GM12878 (cell line): ENCODE data around the gene ELAVL3. TPM values are rescaled to one million over a fixed set of nuclear protein-coding genes. Genes with fewer than 3 reads are reported as not detected.
A peak's percentile ranks its signal among the peaks of the same experiment; 100 is the strongest.

ENCODE experiments used
- CHD4 ChIP-seq: fragments of 200-600 bp; sonication (generic); IDR thresholded peaks from 2 replicates; pipeline ENCODE4 v1.6.1; 2016; ENCODE audit warnings: mild to moderate bottlenecking
- EED ChIP-seq: sonication (generic); IDR thresholded peaks from 2 replicates; pipeline ENCODE4 v1.6.1; 2016; ENCODE audit warnings: antibody characterized with exemption, low read depth
- EGR1 ChIP-seq, 2 experiments: IDR thresholded peaks; 1 replicate in 1 of 2; 2 replicates in 1 of 2; pipeline ENCODE4 v1.6.1; 2011 to 2012; ENCODE audit warnings: low read depth in 2 of 2, low read length in 2 of 2, borderline replicate concordance in 1 of 2, mild to moderate bottlenecking in 1 of 2, moderate library complexity in 1 of 2
- IRF3 ChIP-seq: fragments of 450-650 bp; IDR thresholded peaks from 2 replicates; pipeline ENCODE4 v1.6.1; 2014; ENCODE audit warnings: mild to moderate bottlenecking
- IRF5 ChIP-seq: fragments of 450-650 bp; IDR thresholded peaks from 2 replicates; pipeline ENCODE4 v1.6.1; 2017; ENCODE audit warnings: borderline replicate concordance
- MEF2B ChIP-seq: fragments of 450-650 bp; IDR thresholded peaks from 2 replicates; pipeline ENCODE4 v1.6.1; 2018; ENCODE audit warnings: mild to moderate bottlenecking, moderate library complexity; ENCODE audit not compliant: partially characterized antibody, poor library complexity, severe bottlenecking
- MYB ChIP-seq: fragments of 150-350 bp; IDR thresholded peaks from 2 replicates; pipeline ENCODE4 v1.6.1; 2014; ENCODE audit warnings: mild to moderate bottlenecking, low read depth, low read length, borderline replicate concordance
- NFYA ChIP-seq: IDR thresholded peaks from 2 replicates; pipeline ENCODE4 v1.6.1; 2011; ENCODE audit warnings: low read depth, mild to moderate bottlenecking, low read length, improper control_type of control experiment, borderline replicate concordance
- PBX3 ChIP-seq: IDR thresholded peaks from 2 replicates; pipeline ENCODE4 v1.6.1; 2011; ENCODE audit warnings: mild to moderate bottlenecking, low read depth, low read length, moderate library complexity; ENCODE audit not compliant: insufficient replicate concordance
- RBBP5 ChIP-seq: fragments of 200-600 bp; sonication (generic); conservative IDR thresholded peaks from 2 replicates; pipeline ENCODE4 v1.6.1; 2016
- REST ChIP-seq: IDR thresholded peaks from 2 replicates; pipeline ENCODE4 v1.6.1; 2012; ENCODE audit warnings: mild to moderate bottlenecking, low read depth, low read length
- RFX5 ChIP-seq: IDR thresholded peaks from 2 replicates; pipeline ENCODE4 v1.6.1; 2011; ENCODE audit warnings: low read depth, low read length, improper control_type of control experiment
- RUNX3 ChIP-seq: IDR thresholded peaks from 2 replicates; pipeline ENCODE4 v1.6.1; 2012; ENCODE audit warnings: low read length, inconsistent platforms
- SRF ChIP-seq, 2 experiments: IDR thresholded peaks; 2 replicates each; pipeline ENCODE4 v1.6.1; 2011; ENCODE audit warnings: low read depth in 2 of 2, low read length in 2 of 2, mild to moderate bottlenecking in 1 of 2, moderate library complexity in 1 of 2
- STAT1 ChIP-seq: fragments of 450-650 bp; conservative IDR thresholded peaks from 2 replicates; pipeline ENCODE4 v1.6.1; 2014; ENCODE audit warnings: antibody characterized with exemption, mild to moderate bottlenecking
- polyA plus RNA-seq, 11 experiments: library from polyadenylated mRNA; depleted of rRNA in 4 of 11; unstranded in 6 of 11; stranded (reverse) in 5 of 11; fragments of >200 nt; fragmentation: Nextera tagmentation in 4 of 11; fragmentation: Illumina TruSeq in 1 of 11; extraction: Ambion mirVana in 4 of 11; extraction: Trizol in 1 of 11; gene quantifications; 1 replicate in 1 of 11; 2 replicates in 10 of 11; pipeline versions ENCODE4 v1.2.1 to v1.2.3, GENCODE V29; 2011 to 2016; ENCODE audit warnings: inconsistent platforms in 2 of 11, missing spikeins in 2 of 11, low read depth in 1 of 11
- total RNA-seq, 4 experiments: library from RNA; depleted of rRNA in 3 of 4; stranded (reverse); fragments of >200 nt in 3 of 4; fragmentation: Illumina TruSeq in 1 of 4; extraction: Trizol in 1 of 4; gene quantifications; 2 replicates each; pipeline versions ENCODE4 v1.2.1 to v1.2.3, GENCODE V29; 2013 to 2021

The ELAVL3 gene
- total and polyA plus RNA-seq, 10 of the 15 experiments (the other 5 are each of a cell fraction or from before 2014, with no cell fraction given): under 0.01 to 0.05 (median 0.01) TPM; not detected in 7

GRCh38 chr19:11435057-11435832 is 45.6 kb downstream of the ELAVL3 start, which contains the start of the genes ODAD3 and PRKCSH (continued):
- TF ChIP-seq EED (peak; percentile 89), STAT1 (peak; percentile 87; the same call in 1 of the 2 replicates), EGR1 (IDR thresholded peaks at IDR 0.05; ENCODE audit: borderline replicate concordance in 1 of 2, low read depth in 2 of 2, low read length in 2 of 2) (peak in 1 of 2 experiments; percentile 63; a peak in 1 of 3 replicates), REST (no peak), MEF2B (peak; percentile 72), MYB (no peak), PBX3 (peak; percentile 92), IRF5 (no peak), RBBP5 (no peak), IRF3 (peak; percentile 26; the same call in 1 of the 2 replicates), SRF (IDR thresholded peaks at IDR 0.05; ENCODE audit: low read depth in 2 of 2, low read length in 2 of 2) (peak in 1 of 2 experiments; percentile 44; a peak in 1 of 4 replicates), RFX5 (peak; percentile 79), RUNX3 (peak; percentile 63), NFYA (no peak), CHD4 (no peak)
